ENCODE measurements around the gene HLA-DMB. TPM values are rescaled to one million over a fixed set of nuclear protein-coding genes. Genes with fewer than 3 reads are reported as not detected.

HLA-DMB gene
- total RNA-seq, 1 donor from 2014 or later = 2.6 TPM

DNA sequence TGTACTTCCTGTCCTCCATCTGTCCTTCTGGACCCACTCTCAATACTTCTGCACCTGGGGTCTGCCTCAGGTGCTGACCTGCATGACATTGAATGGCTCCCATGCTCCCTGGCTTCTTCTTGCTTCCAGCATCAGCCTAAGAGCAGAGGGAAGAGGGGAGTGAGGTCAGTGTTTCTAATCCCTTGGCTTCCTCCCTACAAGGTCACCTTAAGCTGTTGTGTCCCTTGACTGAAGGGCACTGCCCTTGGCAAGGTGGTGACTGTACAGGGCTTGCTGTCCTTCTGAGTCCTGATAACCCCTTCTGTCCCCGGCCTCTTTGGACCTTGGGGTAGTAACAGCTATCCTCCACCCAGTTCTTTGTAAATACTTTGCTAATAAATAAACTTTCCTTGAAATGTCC, 9.6 kb downstream of the HLA-DMB start:
- DNase-seq (ENCODE audit: low spot score) (no peak), ATAC-seq (no peak)

DNA sequence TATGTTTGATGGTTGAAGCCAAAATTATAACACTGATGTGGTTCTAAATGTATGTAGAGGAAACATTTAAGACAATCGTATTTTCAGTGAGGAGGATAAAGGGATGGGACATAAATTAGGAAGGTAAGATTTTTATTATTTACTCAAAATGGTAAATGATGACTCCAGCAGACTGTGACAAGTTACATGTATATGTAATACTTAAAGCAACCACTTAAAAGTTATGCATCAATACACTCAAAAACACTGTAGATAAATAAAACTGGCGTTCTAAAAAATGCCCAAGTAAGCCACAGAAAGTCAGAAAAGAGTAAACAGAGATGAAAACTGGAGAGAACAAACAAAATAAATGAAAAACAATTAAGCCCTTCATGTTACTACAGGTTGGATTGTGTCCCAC, 18.7 kb downstream of the HLA-DMB start:
- no peak for ATAC-seq

DNA sequence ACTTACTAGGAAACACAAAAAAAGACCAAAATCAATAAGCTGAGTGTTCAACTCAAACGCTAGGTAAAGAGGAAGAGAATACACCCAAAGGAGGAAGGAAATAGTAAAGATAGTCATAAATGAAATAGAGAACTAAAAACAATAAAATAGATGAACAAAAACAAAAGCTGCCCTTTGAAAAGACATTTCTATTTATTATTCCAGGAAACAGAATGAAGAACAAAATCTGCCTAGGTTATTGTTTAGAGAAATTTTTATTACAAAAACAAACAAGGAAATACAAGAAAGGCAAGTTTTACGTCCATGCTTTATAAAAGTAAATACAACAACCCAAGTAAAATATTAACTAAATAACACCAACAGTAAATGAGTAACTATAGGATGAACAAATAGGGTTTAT, 20.1 kb downstream of the HLA-DMB start:
- DNase-seq (ENCODE audit: low spot score) = no peak
- ATAC-seq = no peak

More for the DNA sequence above, 18.7 kb downstream of the HLA-DMB start:
- no peak for DNase-seq (ENCODE audit: low spot score)

DNA sequence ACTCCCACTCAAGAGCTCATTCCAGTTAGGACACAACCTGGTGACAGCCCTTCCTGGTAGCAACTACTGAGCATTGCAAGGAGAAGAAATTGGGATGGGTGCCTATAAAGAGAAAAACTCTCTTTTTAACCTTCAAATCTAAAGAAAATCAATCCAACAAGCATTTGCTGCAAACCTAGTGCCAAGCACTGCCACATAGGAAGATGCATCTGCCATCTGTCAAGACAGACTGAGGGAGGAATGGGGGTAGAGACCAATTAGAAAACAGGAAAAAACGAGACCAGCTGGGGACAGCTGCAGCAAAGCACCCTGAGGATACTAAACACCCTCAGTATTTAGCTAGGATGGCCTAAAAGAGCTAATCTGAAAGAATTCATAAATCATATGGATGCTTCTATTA, 27.9 kb downstream of the HLA-DMB start:
- ATAC-seq = no peak
- no peak for DNase-seq (ENCODE audit: low spot score)

DNA sequence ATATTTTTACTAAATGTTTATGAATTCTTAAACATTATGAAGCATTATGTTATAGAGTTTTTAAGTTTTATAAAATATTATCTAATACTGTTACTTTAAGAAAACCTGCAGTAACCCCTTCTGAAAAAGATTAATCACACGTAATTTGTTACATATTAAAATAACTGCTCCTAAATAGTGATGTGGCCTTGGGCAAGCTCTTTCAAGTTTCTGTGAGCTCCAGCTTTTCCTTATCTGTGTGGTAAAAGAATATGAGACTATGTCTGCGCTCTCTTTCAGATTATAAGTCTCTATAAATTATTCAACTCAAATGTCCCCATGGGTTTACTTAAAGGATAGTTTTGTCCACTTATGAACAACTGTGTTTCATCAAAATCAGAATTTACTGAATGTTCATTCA, 31.9 kb downstream of the HLA-DMB start:
- no peak for DNase-seq (ENCODE audit: low spot score)
- no peak for ATAC-seq

DNA sequence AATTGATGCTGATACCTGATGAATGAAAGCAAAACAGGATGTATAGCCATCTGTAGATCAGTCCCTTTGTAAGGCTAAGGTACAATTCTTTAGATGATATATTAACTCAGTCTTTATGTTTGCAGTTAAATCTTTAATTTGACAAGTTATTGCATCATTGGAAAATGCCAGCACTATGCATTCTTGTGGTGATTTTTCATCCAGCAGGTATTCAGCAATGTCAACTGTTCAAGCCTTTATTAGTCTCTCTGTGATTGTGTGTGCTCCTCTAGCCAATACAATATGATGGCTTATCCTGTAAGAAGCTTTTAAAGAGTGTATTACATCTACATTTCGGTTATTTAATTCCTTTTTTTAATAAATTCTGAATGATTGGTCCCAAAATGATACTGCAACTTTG, 34.3 kb downstream of the HLA-DMB start:
- DNase-seq (ENCODE audit: low spot score) = no peak

DNA sequence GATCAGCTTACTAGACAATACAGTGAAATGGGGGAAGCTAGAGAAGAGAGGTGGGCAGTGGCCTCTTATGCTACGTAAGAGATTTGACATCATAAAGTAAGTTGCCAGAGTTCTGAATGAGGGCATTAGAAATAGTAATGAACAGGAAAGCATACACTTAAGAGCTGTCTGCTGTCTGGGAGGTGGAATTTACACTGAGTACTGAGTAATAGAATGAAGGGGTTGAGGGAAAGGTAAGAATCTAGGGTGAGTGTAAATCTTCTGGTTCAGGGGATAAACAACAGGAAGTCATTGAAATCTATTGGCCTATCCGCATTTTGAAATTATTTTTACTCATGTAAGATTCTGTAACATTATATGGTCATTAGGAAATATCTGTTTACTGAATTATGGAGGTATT, 35.8 kb downstream of the HLA-DMB start:
- DNase-seq (ENCODE audit: low spot score) = no peak
- ATAC-seq = no peak

More for the DNA sequence above, 34.3 kb downstream of the HLA-DMB start:
- ATAC-seq = no peak

DNA sequence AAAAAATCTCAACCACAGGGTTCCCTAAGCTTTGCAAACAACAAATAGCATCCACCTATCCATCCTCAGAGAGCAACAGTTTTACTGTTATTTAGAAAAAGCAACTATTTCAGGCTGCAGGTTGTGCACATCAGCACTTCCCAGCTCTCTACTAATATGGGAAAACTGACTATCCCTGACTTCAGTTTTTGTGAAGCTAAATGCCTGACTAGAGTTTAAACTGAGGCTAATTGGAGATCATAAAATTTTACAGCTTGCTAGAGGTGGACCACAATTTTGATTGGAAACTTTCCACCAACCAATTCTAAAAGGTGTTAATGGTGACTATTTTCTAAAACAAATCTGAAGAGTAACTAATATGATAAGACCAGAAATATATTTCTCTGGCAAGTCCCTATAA, 36.9 kb downstream of the HLA-DMB start:
- ATAC-seq (no peak), DNase-seq (ENCODE audit: low spot score) (no peak)

DNA sequence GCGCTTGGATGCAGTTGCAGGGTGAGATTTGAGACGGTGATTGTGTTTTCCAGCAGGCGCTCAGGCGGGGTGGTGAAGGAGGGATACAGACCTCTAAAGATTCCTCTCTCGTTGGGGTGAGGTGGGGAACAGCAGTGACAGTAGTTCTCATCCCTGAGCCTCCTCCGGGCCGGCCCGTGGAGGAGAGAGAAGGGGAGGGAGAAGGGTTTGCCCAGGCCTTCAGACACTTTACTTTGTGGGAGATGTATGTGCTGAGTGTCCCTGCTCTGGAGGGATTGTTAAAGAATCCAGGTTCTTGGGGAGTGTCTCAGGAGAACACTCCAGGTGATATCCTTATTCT, 45.9 kb downstream of the HLA-DMB start:
- ATAC-seq (peak; percentile 36), DNase-seq (ENCODE audit: low spot score) (no peak)

DNA sequence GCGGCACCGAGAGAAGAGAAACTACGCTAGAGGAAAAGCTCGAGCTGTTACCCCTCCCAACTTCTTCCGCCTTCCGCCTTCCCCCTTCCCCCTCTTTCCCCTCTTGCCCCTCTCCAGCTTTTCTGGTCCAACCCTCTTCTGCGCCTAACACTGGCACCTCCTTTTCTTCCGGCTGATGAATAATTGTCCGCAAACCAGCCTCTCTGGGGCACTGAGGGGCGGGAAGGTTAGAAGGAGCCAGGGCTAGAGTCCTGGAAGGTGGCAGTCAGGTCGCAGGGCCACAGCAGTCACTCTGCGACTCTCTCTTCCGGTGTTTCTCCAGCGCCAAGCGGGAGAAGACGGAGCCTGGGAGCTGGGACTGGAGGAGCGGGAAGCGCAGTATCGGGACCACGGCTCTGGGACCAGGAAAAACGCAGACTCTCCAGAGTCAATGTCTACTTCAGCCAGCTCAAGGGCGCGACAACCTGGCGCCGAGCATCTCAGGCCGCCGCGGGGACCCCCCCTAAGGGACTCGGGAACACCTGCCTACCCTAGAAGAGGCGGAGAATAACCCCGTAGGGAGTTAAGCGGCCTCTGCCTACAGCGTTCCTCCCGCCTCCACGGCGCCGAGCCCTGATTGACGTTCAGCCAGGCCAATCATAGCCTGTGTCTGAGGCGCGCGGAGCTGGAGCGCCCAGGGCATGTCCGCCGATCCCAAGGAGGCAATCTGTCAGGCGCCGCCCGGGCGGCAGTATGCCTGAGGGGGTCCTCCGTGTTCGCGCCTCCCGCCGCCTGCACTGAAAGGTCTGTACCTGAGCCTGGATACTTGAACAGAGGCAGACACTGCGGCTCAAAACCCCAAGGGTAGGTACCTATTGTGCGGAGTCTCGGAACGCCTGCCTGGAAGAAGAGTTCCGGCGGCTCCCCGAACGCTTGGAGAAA, 46.5 kb downstream of the HLA-DMB start:
- peak; percentile 99 for ATAC-seq

DNA sequence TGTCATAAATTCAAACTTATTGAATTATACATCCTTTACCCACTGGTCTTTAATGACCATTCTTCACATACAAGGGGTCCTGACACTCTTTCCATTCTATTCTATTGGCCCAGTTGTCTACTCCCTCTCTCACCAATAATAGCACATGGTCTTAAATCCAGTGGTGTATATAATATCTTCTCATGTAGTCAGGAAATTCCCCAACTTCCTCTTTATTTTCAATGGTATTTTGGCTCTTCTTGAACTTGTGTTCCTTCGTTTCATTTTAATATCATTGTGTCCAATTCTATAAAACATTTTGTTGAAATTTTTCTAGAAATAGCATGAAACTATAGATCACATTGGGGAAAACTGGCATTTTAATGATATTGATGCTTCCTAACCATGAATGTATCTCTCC, 50.0 kb downstream of the HLA-DMB start:
- ATAC-seq (no peak), DNase-seq (ENCODE audit: low spot score) (no peak)

More for the DNA sequence above, 46.5 kb downstream of the HLA-DMB start:
- DNase-seq (ENCODE audit: low spot score) = peak; percentile 98

DNA sequence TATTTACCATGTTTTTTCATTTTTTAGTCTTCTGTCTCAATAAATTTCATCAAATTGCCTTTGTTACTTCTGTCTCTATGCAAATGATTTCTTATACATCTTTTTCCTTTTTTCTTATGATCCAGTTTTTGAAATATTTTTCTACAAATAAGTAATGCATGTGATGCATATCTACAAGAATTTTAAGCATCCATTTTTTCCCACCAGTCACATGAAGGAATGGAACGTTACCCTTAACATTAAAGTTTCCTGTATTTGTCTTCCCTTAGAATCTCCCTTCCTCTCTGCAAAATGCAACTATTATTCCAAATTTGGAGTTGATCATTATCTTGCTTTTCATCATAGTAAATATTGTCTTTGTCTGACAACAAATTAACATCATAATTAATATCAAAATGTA, 51.3 kb downstream of the HLA-DMB start:
- DNase-seq (ENCODE audit: low spot score) (no peak), ATAC-seq (no peak)

DNA sequence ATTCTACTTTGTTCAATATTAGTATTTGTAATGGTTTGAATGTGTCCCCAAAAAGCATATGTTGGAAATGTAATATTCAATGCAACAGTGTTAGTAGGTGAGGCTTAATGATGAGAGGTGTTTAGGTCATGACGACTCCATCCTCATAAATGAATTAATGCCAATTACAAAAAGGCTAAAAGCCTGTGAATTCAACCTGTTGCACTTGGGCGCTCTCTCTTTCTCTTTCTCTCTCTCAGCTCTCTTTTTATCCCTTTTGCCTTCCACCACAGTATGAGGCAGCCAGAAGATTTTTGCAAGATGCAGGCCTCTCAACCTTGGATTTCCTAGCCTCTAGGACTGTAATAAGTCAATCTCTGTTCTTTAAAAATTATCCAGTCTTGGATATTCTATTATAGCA, 52.3 kb downstream of the HLA-DMB start:
- DNase-seq (ENCODE audit: low spot score) (no peak), ATAC-seq (no peak)

DNA sequence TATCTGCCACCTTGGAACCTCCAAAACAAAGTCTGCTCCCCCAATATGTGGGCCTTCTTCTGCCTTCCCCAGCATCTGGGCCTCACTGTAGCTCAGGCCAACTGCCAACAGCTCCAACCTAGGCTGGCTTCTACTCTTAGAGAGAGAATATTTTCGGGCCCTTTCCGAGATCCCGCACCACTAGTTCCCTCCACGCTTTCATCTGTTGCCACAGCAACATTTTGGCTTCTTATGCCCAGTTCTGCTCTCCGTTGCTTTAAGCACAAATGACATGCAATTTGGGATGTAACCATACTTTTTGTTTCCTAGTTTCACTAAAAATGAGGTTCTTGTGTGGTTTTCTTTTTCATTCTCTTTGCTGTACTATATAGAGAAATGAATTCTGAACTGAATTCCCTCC, 53.2 kb downstream of the HLA-DMB start:
- no peak for DNase-seq (ENCODE audit: low spot score)
- no peak for ATAC-seq

DNA sequence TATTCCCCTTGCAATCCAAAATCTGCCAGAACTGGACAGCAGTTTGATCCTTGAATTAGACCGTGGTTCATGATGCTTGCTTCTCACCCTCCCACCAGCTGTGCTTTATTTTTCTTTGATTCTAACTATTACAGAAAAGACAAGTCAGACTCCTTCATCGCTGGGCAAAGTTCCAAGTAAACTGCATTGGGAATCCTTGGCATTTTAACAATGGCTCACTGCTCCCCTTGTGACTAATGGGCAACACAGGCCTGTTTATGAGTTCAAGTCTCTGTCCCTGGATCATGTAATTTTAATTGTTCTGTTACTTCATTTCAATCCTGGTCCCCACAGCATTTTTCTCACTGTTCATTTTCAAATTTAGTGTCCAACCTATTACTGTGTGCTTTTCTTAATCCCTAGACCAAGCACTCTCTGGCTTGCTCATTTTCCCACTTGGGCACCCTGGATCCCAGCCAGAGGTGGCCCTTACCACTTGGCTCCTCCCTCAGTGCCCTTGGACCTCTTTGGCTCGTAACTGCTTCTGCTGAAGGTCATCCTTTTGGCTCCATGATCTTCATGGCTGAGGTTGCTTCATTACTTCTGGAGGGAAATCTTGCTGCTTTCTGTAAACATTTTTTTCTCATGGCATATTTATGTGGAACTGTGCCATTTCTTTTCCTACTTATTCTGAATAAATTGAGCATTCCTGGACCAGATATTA, 54.0 kb downstream of the HLA-DMB start:
- DNase-seq (ENCODE audit: low spot score) (no peak), ATAC-seq (no peak)

DNA sequence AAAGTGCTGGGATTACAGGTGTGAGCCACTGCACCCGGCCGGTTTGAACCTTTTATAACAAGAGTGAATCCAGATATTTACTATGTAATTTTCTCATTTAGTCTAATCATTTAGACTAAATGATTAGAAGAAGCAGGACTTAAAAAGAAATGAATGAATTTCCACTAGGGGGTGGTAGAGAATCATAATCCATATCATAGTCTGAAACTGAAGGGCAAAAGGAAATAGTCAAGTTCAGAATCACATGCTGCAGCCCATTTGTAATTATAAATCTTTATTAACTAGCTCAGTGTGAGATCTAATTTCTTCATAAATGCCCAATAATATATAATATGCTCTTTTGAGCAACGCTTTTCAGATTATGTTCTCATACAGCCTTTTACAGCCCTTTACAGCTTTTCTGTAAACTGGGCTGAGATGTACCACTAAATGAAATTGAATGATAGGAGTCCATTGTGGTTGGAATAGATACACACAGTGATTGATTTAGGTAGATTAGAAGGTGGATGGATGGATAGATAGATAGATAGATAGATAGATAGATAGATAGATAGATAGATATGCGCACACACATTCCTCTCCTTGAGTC, 55.0 kb downstream of the HLA-DMB start:
- no peak for DNase-seq (ENCODE audit: low spot score)
- ATAC-seq = peak; percentile 83

Other genes with a start within 250 kb of the HLA-DMB start
- gene HLA-DQA2, start 199.6 kb downstream of the HLA-DMB start, total RNA-seq = not detected
- gene HLA-DQB2, start 177.5 kb downstream of the HLA-DMB start, total RNA-seq = 0.28 TPM
- not detected for gene HLA-DOB, start 124.0 kb downstream of the HLA-DMB start, total RNA-seq
- 11.8 TPM for gene TAP2, start 102.3 kb downstream of the HLA-DMB start, total RNA-seq
- gene PSMB8, start 97.0 kb downstream of the HLA-DMB start, total RNA-seq = 41.1 TPM
- gene TAP1, start 87.3 kb downstream of the HLA-DMB start, total RNA-seq = 10.6 TPM
- gene PSMB9, start 86.8 kb downstream of the HLA-DMB start, total RNA-seq = 13.9 TPM
- gene HLA-DMA, start 12.1 kb upstream of the HLA-DMB start, total RNA-seq = 6.6 TPM
- 76.2 TPM for gene BRD2, start 27.6 kb upstream of the HLA-DMB start, total RNA-seq
- 0.70 TPM for gene HLA-DOA, start 68.6 kb upstream of the HLA-DMB start, total RNA-seq
- 10.8 TPM for gene HLA-DPA1, start 132.6 kb upstream of the HLA-DMB start, total RNA-seq
- gene HLA-DPB1, start 135.0 kb upstream of the HLA-DMB start, total RNA-seq = 11.3 TPM

Data from left lobe of liver (tissue), 2 donors.